CD14-positive monocyte (primary cell): ENCODE data around the gene NEUROD4. TPM values are rescaled to one million over a fixed set of nuclear protein-coding genes. Genes with fewer than 3 reads are reported as not detected.

Experiments
- DNase-seq, 3 donors: peaks; one replicate each; pipeline ENCODE4 v3.0.0-alpha.2; 2011 to 2022
- H2AFZ ChIP-seq: 2 replicates; pipeline ENCODE4 v1.6.0; 2012; ENCODE audit warnings: mild to moderate bottlenecking, low read depth, low read length, inconsistent platforms; ENCODE audit not compliant: insufficient read depth, poor library complexity, severe bottlenecking
- H3K27ac ChIP-seq, 2 donors: 1 replicate in 1 of 2; 2 replicates in 1 of 2; pipeline ENCODE4 v1.5.1; 2012 to 2013; ENCODE audit warnings: low read length in 2 of 2, control low read depth in 1 of 2, inconsistent platforms in 1 of 2, low read depth in 1 of 2, mild to moderate bottlenecking in 1 of 2
- H3K27me3 ChIP-seq, 2 donors: one replicate each; pipeline versions ENCODE4 v1.6.0 to v1.6.1; 2011 to 2013; ENCODE audit warnings: low read length in 2 of 2; ENCODE audit not compliant: control insufficient read depth in 2 of 2, insufficient read depth in 2 of 2
- H3K36me3 ChIP-seq, 2 donors: replicated peaks in 1 of 2; 1 replicate in 1 of 2; 2 replicates in 1 of 2; pipeline versions ENCODE4 v1.5.1 to v1.6.1; 2012 to 2013; ENCODE audit warnings: low read length in 2 of 2, control low read depth in 1 of 2, inconsistent platforms in 1 of 2, mild to moderate bottlenecking in 1 of 2; ENCODE audit not compliant: insufficient read depth in 2 of 2, control insufficient read depth in 1 of 2
- H3K4me1 ChIP-seq, 2 donors: 1 replicate in 1 of 2; 2 replicates in 1 of 2; pipeline versions ENCODE4 v1.5.1 to v1.6.1; 2012 to 2013; ENCODE audit warnings: low read length in 2 of 2, control low read depth in 1 of 2, inconsistent platforms in 1 of 2, mild to moderate bottlenecking in 1 of 2, moderate library complexity in 1 of 2; ENCODE audit not compliant: insufficient read depth in 2 of 2, control insufficient read depth in 1 of 2
- H3K4me2 ChIP-seq: replicated peaks from 2 replicates; pipeline ENCODE3; 2012; ENCODE audit warnings: low read length, moderate library complexity, mild to moderate bottlenecking; ENCODE audit not compliant: poor library complexity, severe bottlenecking; ENCODE audit errors: extremely low read depth
- H3K4me3 ChIP-seq, 3 experiments: fragments of 200-600 bp in 1 of 3; sonication (generic) in 1 of 3; replicated peaks in 1 of 3; 1 replicate in 2 of 3; 2 replicates in 1 of 3; pipeline ENCODE4 v1.5.1; 2011 to 2013; ENCODE audit warnings: low read length in 3 of 3, mild to moderate bottlenecking in 3 of 3, control low read depth in 2 of 3, low read depth in 2 of 3, inconsistent platforms in 1 of 3, moderate library complexity in 1 of 3
- H3K79me2 ChIP-seq: 2 replicates; pipeline ENCODE4 v1.6.0; 2012; ENCODE audit warnings: mild to moderate bottlenecking, control low read depth, inconsistent platforms, low read length, moderate library complexity; ENCODE audit not compliant: insufficient read depth
- H3K9ac ChIP-seq: 2 replicates; pipeline ENCODE4 v1.6.0; 2017; ENCODE audit warnings: low read length, mild to moderate bottlenecking; ENCODE audit not compliant: insufficient read depth, poor library complexity, severe bottlenecking
- H3K9me3 ChIP-seq, 2 donors: replicated peaks in 1 of 2; 1 replicate in 1 of 2; 2 replicates in 1 of 2; pipeline versions ENCODE4 v1.5.1 to v1.6.1; 2012 to 2013; ENCODE audit warnings: low read length in 2 of 2, control low read depth in 1 of 2; ENCODE audit not compliant: control insufficient read depth in 1 of 2, insufficient read depth in 1 of 2
- H4K20me1 ChIP-seq: 2 replicates; pipeline ENCODE4 v1.6.0; 2012; ENCODE audit warnings: mild to moderate bottlenecking, low read length, control low read depth, moderate library complexity; ENCODE audit not compliant: insufficient read depth
- H3K27ac Mint-ChIP-seq, 7 donors: one replicate each; pipeline ENCODE4 v1.8.0; 2020; ENCODE audit warnings: mild to moderate bottlenecking in 7 of 7, mixed read lengths in 7 of 7, moderate library complexity in 6 of 7, inconsistent platforms in 2 of 7
- H3K27me3 Mint-ChIP-seq, 3 donors: one replicate each; pipeline ENCODE4 v1.8.0; 2021 to 2022; ENCODE audit warnings: low read depth in 3 of 3, mild to moderate bottlenecking in 3 of 3, mixed read lengths in 3 of 3, moderate library complexity in 3 of 3, inconsistent platforms in 1 of 3
- H3K36me3 Mint-ChIP-seq, 2 donors: one replicate each; pipeline ENCODE4 v1.8.0; 2020; ENCODE audit warnings: mixed read lengths in 2 of 2, inconsistent platforms in 1 of 2, mild to moderate bottlenecking in 1 of 2
- H3K4me1 Mint-ChIP-seq: one replicate; pipeline ENCODE4 v1.8.0; 2020; ENCODE audit warnings: mild to moderate bottlenecking, mixed read lengths
- H3K4me3 Mint-ChIP-seq, 2 donors: one replicate each; pipeline ENCODE4 v1.8.0; 2020; ENCODE audit warnings: mild to moderate bottlenecking in 2 of 2, mixed read lengths in 2 of 2, moderate library complexity in 1 of 2
- H3K9me3 Mint-ChIP-seq, 7 donors: one replicate each; pipeline ENCODE4 v1.8.0; 2020 to 2022; ENCODE audit warnings: mixed read lengths in 7 of 7, mild to moderate bottlenecking in 6 of 7, moderate library complexity in 6 of 7, inconsistent platforms in 2 of 7
- CTCF ChIP-seq: fragments of 200-600 bp; IDR thresholded peaks from one replicate; pipeline ENCODE4 v1.8.0; 2022; ENCODE audit warnings: antibody characterized with exemption, mild to moderate bottlenecking
- WGBS: methylation state at CpG from one replicate; pipeline ENCODE4 v1.1.5; 2013; ENCODE audit warnings: missing lambda C conversion rate; ENCODE audit not compliant: insufficient coverage; 5-methylcytosine and 5-hydroxymethylcytosine counted together
- intact Hi-C, 2 donors: fragments of 100-400 bp; cut with micrococcal nuclease; formaldehyde crosslinking; loops; one replicate each; pipeline versions ENCODE4 v1.15.0 to v1.15.1; 2023
- polyA plus RNA-seq, 3 donors: library from polyadenylated mRNA; depleted of rRNA in 1 of 3; unstranded in 2 of 3; stranded (reverse) in 1 of 3; fragments of 300-500 nt in 2 of 3; fragments of >200 nt in 1 of 3; fragmentation: Illumina TruSeq in 2 of 3; gene quantifications; 1 replicate in 2 of 3; 2 replicates in 1 of 3; pipeline ENCODE4 v1.2.3, GENCODE V29; 2012 to 2021

NEUROD4 gene
- polyA plus RNA-seq, 3 donors, result not detected

GRCh38 chr12:54989829-54990228, 29.9 kb upstream of the NEUROD4 start:
- H3K4me1 Mint-ChIP-seq, result peaks cover 25% of the 10 kb centered on the region
- Histone ChIP-seq H3K79me2 (no peaks in the 10 kb centered on the region), H3K27me3 (no peaks in the 10 kb centered on the region), H3K4me2 (no peak overlapping the region), H3K4me3 (no peak overlapping the region), H3K9me3 (no peaks in the 10 kb centered on the region), H2AFZ (no peak overlapping the region), H3K4me1 (peaks cover 16 to 21% of the 10 kb centered on the region in 2 donors), H3K27ac (no peak overlapping the region), H3K36me3 (no peaks in the 10 kb centered on the region), H3K9ac (no peak overlapping the region), H4K20me1 (no peaks in the 10 kb centered on the region)
- peaks cover 0 to 3% (median 2%) of the 10 kb centered on the region in 3 donors for H3K27me3 Mint-ChIP-seq
- intact Hi-C loops, result no loop called here
- no CpG with 5 or more reads among the region's 1 CpG for WGBS
- peak overlapping the region in 1 of 7 donors; percentile 17 for H3K27ac Mint-ChIP-seq
- H3K36me3 Mint-ChIP-seq, result no peaks in the 10 kb centered on the region
- H3K9me3 Mint-ChIP-seq, result peaks cover 0 to 2% (median 0%) of the 10 kb centered on the region in 7 donors
- no peak for TF ChIP-seq CTCF
- DNase-seq, result no peak
- H3K4me3 Mint-ChIP-seq, result no peak overlapping the region

- no peaks in the 10 kb centered on the region for H3K36me3 ChIP-seq
- peak overlapping the region; percentile 68 for H2AFZ ChIP-seq
- peaks cover 3 to 4% (median 3%) of the 10 kb centered on the region in 3 donors for H3K27me3 Mint-ChIP-seq
- peaks cover 18% of the 10 kb centered on the region for H3K4me1 Mint-ChIP-seq
- peak overlapping the region; percentile 26 to 58 for H3K27ac ChIP-seq
- H4K20me1 ChIP-seq, result no peaks in the 10 kb centered on the region
- TF ChIP-seq CTCF, result no peak
- peak overlapping the region; percentile 28 for H3K4me2 ChIP-seq
- H3K9me3 ChIP-seq, result no peaks in the 10 kb centered on the region
- peaks cover 14 to 17% of the 10 kb centered on the region in 2 donors for H3K4me1 ChIP-seq
- H3K4me3 ChIP-seq, result peak overlapping the region in 1 of 3 experiments; percentile 25
- 78% methylated on average over 7 of the region's 9 CpGs for WGBS
- no peaks in the 10 kb centered on the region for H3K36me3 Mint-ChIP-seq
- H3K9ac ChIP-seq, result no peak overlapping the region
- no peaks in the 10 kb centered on the region for H3K79me2 ChIP-seq
- intact Hi-C loops, result no loop called here
- peak overlapping the region; percentile 61 to 92 (median 85) for H3K27ac Mint-ChIP-seq
- peaks cover 0 to 2% (median 0%) of the 10 kb centered on the region in 7 donors for H3K9me3 Mint-ChIP-seq
- peak; percentile 3 to 12 (median 7) for DNase-seq
- H3K27me3 ChIP-seq, result no peaks in the 10 kb centered on the region
- peak overlapping the region; percentile 32 to 71 for H3K4me3 Mint-ChIP-seq
Measured at GRCh38 chr12:54991161-54991990, 28.4 kb upstream of the NEUROD4 start.
